Neural cell (in vitro differentiated cells): ENCODE data around the gene MDM4. TPM values are rescaled to one million over a fixed set of nuclear protein-coding genes. Genes with fewer than 3 reads are reported as not detected.

ENCODE experiments used
- H2AFZ ChIP-seq: fragments of 200-600, 300-800 bp; sonication (generic), shearing (Covaris generic); 2 replicates; pipeline ENCODE4 v1.6.0; 2014; ENCODE audit warnings: low read depth, mild to moderate bottlenecking, antibody characterized with exemption, low read length, moderate library complexity
- H3F3A ChIP-seq: fragments of 200-600 bp; shearing (Covaris generic); 2 replicates; pipeline ENCODE4 v1.6.1; 2016; ENCODE audit warnings: mild to moderate bottlenecking, moderate library complexity, mixed read lengths, antibody characterized with exemption, low read length; ENCODE audit not compliant: insufficient read depth, poor library complexity, severe bottlenecking
- H3K27ac ChIP-seq: fragments of 200-600, 300-800 bp; sonication (generic), shearing (Covaris generic); 2 replicates; pipeline ENCODE4 v1.5.1; 2014; ENCODE audit warnings: mild to moderate bottlenecking, low read length, moderate library complexity
- H3K27me3 ChIP-seq: fragments of 300-800, 200-600 bp; sonication (generic), shearing (Covaris generic); 2 replicates; pipeline ENCODE4 v1.6.0; 2014; ENCODE audit warnings: mild to moderate bottlenecking, low read depth, low read length, moderate library complexity; ENCODE audit not compliant: insufficient read depth
- H3K36me3 ChIP-seq: fragments of 300-800, 200-600 bp; sonication (generic), shearing (Covaris generic); 2 replicates; pipeline ENCODE4 v1.5.1; 2014; ENCODE audit warnings: mild to moderate bottlenecking, antibody characterized with exemption, low read length, moderate library complexity; ENCODE audit not compliant: insufficient read depth
- H3K4me2 ChIP-seq: fragments of 300-800, 200-600 bp; sonication (generic), shearing (Covaris generic); 2 replicates; pipeline ENCODE4 v1.6.0; 2014; ENCODE audit warnings: mild to moderate bottlenecking, low read length
- H3K4me3 ChIP-seq: fragments of 300-800, 200-600 bp; sonication (generic), shearing (Covaris generic); 2 replicates; pipeline ENCODE4 v1.5.1; 2014; ENCODE audit warnings: mild to moderate bottlenecking, low read length, moderate library complexity
- H3K79me2 ChIP-seq: fragments of 200-600 bp; shearing (Covaris generic); replicated peaks from 2 replicates; pipeline ENCODE4 v1.6.0; 2014; ENCODE audit warnings: mild to moderate bottlenecking, low read length, moderate library complexity; ENCODE audit not compliant: insufficient read depth
- H3K9ac ChIP-seq: fragments of 300-800, 200-600 bp; sonication (generic), shearing (Covaris generic); 2 replicates; pipeline ENCODE4 v1.6.1; 2016; ENCODE audit warnings: mild to moderate bottlenecking, low read length, mixed read lengths
- H3K9me2 ChIP-seq: fragments of 200-600 bp; shearing (Covaris generic); 2 replicates; pipeline ENCODE4 v1.6.1; 2016; ENCODE audit warnings: mild to moderate bottlenecking, low read length, mixed read lengths; ENCODE audit not compliant: insufficient read depth
- H3K9me3 ChIP-seq: fragments of 200-600, 300-800 bp; sonication (generic), shearing (Covaris generic); 2 replicates; pipeline ENCODE4 v1.6.1; 2016; ENCODE audit warnings: mild to moderate bottlenecking, mixed run types, low read length, moderate library complexity, mixed read lengths
- H4K20me1 ChIP-seq: fragments of 200-600 bp; shearing (Covaris generic); 2 replicates; pipeline ENCODE4 v1.6.1; 2016; ENCODE audit warnings: mild to moderate bottlenecking, mixed run types; ENCODE audit not compliant: insufficient read depth
- CTCF ChIP-seq: fragments of 450-650 bp; IDR thresholded peaks from 2 replicates; pipeline ENCODE4 v1.5.1; 2014; ENCODE audit warnings: antibody characterized with exemption, mild to moderate bottlenecking, moderate library complexity; ENCODE audit not compliant: poor library complexity, severe bottlenecking
- EP300 ChIP-seq: fragments of 450-650 bp; conservative IDR thresholded peaks from 2 replicates; pipeline ENCODE4 v1.6.1; 2014; ENCODE audit warnings: antibody characterized with exemption, mild to moderate bottlenecking, moderate library complexity; ENCODE audit not compliant: poor library complexity, severe bottlenecking
- EZH2 ChIP-seq: fragments of 200-600, 300-800 bp; shearing (Covaris generic), sonication (generic); IDR thresholded peaks from 2 replicates; pipeline ENCODE4 v1.6.1; 2014; ENCODE audit warnings: antibody characterized with exemption, low read length, borderline replicate concordance, mild to moderate bottlenecking; ENCODE audit not compliant: insufficient read depth, poor library complexity, severe bottlenecking
- MXI1 ChIP-seq: fragments of 450-650 bp; conservative IDR thresholded peaks from 2 replicates; pipeline ENCODE4 v1.6.1; 2014; ENCODE audit warnings: antibody characterized with exemption, mild to moderate bottlenecking; ENCODE audit not compliant: poor library complexity, severe bottlenecking
- POLR2AphosphoS5 ChIP-seq: IDR thresholded peaks from 2 replicates; pipeline ENCODE4 v1.6.1; 2012
- RAD21 ChIP-seq: fragments of 450-650 bp; conservative IDR thresholded peaks from 2 replicates; pipeline ENCODE4 v1.6.1; 2014; ENCODE audit warnings: antibody characterized with exemption, mild to moderate bottlenecking, moderate library complexity
- SMC3 ChIP-seq: fragments of 450-650 bp; conservative IDR thresholded peaks from 2 replicates; pipeline ENCODE4 v1.6.1; 2014; ENCODE audit warnings: antibody characterized with exemption, mild to moderate bottlenecking, moderate library complexity; ENCODE audit not compliant: poor library complexity
- TAF1 ChIP-seq: IDR thresholded peaks from 2 replicates; pipeline ENCODE4 v1.6.1; 2012; ENCODE audit warnings: low read depth
- polyA plus RNA-seq: library from polyadenylated mRNA; depleted of rRNA; stranded (reverse); fragments of >200 nt; gene quantifications from 2 replicates; pipeline ENCODE4 v1.2.3, GENCODE V29; 2014
- TF ChIP-seq, protein P1 (sequence below): IDR thresholded peaks from 2 replicates; pipeline ENCODE4 v1.6.1; 2012; ENCODE audit warnings: borderline replicate concordance

The MDM4 gene
- polyA plus RNA-seq, 1 donor from 2014 or later, result 36.8 TPM

- no peaks in the 10 kb centered on the region for H3K27me3 ChIP-seq
- no peak overlapping the region for H3K4me3 ChIP-seq
- no peaks in the 10 kb centered on the region for H3F3A ChIP-seq
- no peak overlapping the region for H3K4me2 ChIP-seq
- H2AFZ ChIP-seq, result no peak overlapping the region
- TF ChIP-seq EP300 (no peak), POLR2AphosphoS5 (no peak), TAF1 (no peak), EZH2 (no peak), RAD21 (no peak), SMC3 (no peak), CTCF (no peak), MXI1 (no peak)
- TF ChIP-seq, protein P1, sequence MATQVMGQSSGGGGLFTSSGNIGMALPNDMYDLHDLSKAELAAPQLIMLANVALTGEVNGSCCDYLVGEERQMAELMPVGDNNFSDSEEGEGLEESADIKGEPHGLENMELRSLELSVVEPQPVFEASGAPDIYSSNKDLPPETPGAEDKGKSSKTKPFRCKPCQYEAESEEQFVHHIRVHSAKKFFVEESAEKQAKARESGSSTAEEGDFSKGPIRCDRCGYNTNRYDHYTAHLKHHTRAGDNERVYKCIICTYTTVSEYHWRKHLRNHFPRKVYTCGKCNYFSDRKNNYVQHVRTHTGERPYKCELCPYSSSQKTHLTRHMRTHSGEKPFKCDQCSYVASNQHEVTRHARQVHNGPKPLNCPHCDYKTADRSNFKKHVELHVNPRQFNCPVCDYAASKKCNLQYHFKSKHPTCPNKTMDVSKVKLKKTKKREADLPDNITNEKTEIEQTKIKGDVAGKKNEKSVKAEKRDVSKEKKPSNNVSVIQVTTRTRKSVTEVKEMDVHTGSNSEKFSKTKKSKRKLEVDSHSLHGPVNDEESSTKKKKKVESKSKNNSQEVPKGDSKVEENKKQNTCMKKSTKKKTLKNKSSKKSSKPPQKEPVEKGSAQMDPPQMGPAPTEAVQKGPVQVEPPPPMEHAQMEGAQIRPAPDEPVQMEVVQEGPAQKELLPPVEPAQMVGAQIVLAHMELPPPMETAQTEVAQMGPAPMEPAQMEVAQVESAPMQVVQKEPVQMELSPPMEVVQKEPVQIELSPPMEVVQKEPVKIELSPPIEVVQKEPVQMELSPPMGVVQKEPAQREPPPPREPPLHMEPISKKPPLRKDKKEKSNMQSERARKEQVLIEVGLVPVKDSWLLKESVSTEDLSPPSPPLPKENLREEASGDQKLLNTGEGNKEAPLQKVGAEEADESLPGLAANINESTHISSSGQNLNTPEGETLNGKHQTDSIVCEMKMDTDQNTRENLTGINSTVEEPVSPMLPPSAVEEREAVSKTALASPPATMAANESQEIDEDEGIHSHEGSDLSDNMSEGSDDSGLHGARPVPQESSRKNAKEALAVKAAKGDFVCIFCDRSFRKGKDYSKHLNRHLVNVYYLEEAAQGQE, result no peak
- no peaks in the 10 kb centered on the region for H3K36me3 ChIP-seq
- no peak overlapping the region for H3K9ac ChIP-seq
- H3K9me3 ChIP-seq, result no peaks in the 10 kb centered on the region
- H3K79me2 ChIP-seq, result peaks cover 18% of the 10 kb centered on the region
- no peaks in the 10 kb centered on the region for H4K20me1 ChIP-seq
- no peaks in the 10 kb centered on the region for H3K9me2 ChIP-seq
- no peak overlapping the region for H3K27ac ChIP-seq
These were observed 44.5 kb upstream of the MDM4 start for GRCh38 chr1:204471687-204472086.

DNA sequence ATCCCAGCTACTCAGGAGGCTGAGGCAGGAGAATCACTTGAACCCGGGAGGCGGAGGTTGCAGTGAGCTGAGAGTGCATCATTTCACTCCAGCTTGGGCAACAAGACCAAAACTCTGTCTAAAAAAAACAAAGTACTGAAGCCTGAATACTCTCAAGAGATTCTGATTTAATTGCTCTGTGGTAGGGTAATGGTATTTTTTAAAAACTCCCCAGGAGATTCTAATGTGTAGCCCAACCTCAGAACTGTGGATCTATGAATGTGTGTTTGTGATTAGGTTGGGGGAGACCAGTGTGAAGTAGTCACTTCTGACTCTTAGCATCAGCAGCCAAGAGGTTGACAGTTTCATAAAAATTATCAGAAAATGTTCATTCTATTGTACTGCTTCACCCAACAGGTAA, 43.5 kb upstream of the MDM4 start:
- Histone ChIP-seq H3K4me2 (no peak overlapping the region), H3K79me2 (peaks cover 24% of the 10 kb centered on the region), H3K9me2 (no peaks in the 10 kb centered on the region), H3K27ac (no peak overlapping the region), H3K36me3 (no peaks in the 10 kb centered on the region), H4K20me1 (no peaks in the 10 kb centered on the region), H3F3A (no peaks in the 10 kb centered on the region), H2AFZ (no peak overlapping the region), H3K4me3 (no peak overlapping the region), H3K9ac (no peak overlapping the region), H3K27me3 (no peaks in the 10 kb centered on the region), H3K9me3 (no peaks in the 10 kb centered on the region)
- TF ChIP-seq TAF1 (no peak), MXI1 (no peak), EP300 (no peak), CTCF (no peak), SMC3 (no peak), POLR2AphosphoS5 (no peak), RAD21 (no peak), EZH2 (no peak)
- TF ChIP-seq, protein P1, result no peak
